Activated CD8-positive, alpha-beta T cell treated with anti-CD3 and anti-CD28 coated beads, Interleukin-2, amount 10 ng/mL, durations not matched to agents 7 days and 5 days (primary cell): ENCODE data around the gene INCENP. TPM values are rescaled to one million over a fixed set of nuclear protein-coding genes. Genes with fewer than 3 reads are reported as not detected.
A peak's percentile ranks its signal among the peaks of the same experiment; 100 is the strongest.

Source experiments
- ATAC-seq: fragments of 150-1000 bp; cut with Tn5 transposase; one replicate; pipeline ENCODE4 v1.10.0; 2021; ENCODE audit warnings: moderate library complexity
- CTCF ChIA-PET: fragments of 350-600 bp; sonication (Branson Sonifier 250); formaldehyde crosslinking; loops from one replicate; lab custom pipeline; 2021; ENCODE audit warnings: antibody characterized with exemption; lab: Charles Lee
- POLR2A ChIA-PET: fragments of 350-600 bp; sonication (Branson Sonifier 250); formaldehyde crosslinking; loops from one replicate; lab custom pipeline; 2021; ENCODE audit warnings: antibody characterized with exemption; lab: Charles Lee
- DNase-seq: peaks from one replicate; pipeline ENCODE4 v3.0.0-alpha.2; 2020
- H3K27ac Mint-ChIP-seq: one replicate; pipeline ENCODE4 v1.8.0; 2021; ENCODE audit warnings: mild to moderate bottlenecking, mixed read lengths
- H3K27me3 Mint-ChIP-seq: one replicate; pipeline ENCODE4 v1.8.0; 2021; ENCODE audit warnings: low read depth, mixed read lengths
- H3K36me3 Mint-ChIP-seq: one replicate; pipeline ENCODE4 v1.8.0; 2021; ENCODE audit warnings: low read depth, mixed read lengths
- H3K4me1 Mint-ChIP-seq: one replicate; pipeline ENCODE4 v1.8.0; 2021; ENCODE audit warnings: low read depth, mixed read lengths
- H3K4me3 Mint-ChIP-seq: one replicate; pipeline ENCODE4 v1.8.0; 2021; ENCODE audit warnings: mild to moderate bottlenecking, mixed read lengths
- H3K9me3 Mint-ChIP-seq: one replicate; pipeline ENCODE4 v1.8.0; 2022; ENCODE audit warnings: mixed read lengths; ENCODE audit not compliant: insufficient read depth
- total RNA-seq, 2 experiments: library from RNA; stranded (reverse); gene quantifications; one replicate each; pipeline ENCODE4 v1.2.3, GENCODE V29; 2021

INCENP gene
- total RNA-seq, 2 experiments from 2014 or later, result 195 to 211 TPM

DNA sequence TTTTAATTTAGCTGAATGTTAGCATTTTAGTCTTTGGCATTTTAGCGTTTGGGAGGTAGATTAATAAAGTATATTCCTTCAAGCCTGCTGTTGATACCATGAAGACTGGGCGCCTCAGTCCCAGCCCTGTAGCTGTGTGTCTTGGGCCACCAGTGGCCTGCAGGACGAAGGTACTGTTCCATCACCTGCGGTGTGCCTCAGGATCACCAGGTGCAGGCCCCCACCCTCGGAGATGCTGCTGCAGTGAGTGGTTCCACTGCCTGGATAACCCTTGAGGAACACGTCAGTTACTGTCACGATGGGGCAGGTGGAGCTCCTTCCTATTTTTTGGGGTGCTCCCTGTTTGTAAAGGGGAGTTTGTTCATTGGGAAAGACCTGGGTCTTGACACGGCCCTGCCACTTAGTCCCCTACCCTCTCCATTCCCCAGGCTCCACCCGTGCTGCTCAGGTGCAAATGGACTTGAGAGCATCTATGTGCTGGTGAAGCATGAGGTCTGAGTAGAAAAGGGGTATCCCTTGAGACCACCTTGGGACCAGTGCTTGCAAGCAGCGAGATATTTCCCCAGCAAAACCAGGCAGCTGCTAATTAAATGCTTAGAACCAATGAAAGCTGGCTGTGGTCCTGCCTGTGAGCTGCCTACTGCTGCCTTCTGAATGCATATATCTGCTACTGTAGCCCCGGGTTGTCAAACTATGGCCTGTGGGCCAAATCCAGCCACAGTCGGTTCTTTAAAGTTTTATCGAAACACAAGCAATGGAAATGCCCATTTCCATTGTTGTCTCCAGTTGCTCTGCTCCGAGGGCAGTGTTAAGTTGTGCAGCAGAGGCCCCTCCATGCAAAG lies 28.7 kb downstream of the INCENP start:
- Mint-ChIP-seq H3K4me1 (no peaks in the 10 kb centered on the region), H3K4me3 (no peak overlapping the region), H3K36me3 (peaks cover 62% of the 10 kb centered on the region), H3K9me3 (no peaks in the 10 kb centered on the region), H3K27ac (no peak overlapping the region), H3K27me3 (no peaks in the 10 kb centered on the region)
- ChIA-PET POLR2A (no interaction called here), CTCF (no interaction called here)
- ATAC-seq (no peak), DNase-seq (no peak)

DNA sequence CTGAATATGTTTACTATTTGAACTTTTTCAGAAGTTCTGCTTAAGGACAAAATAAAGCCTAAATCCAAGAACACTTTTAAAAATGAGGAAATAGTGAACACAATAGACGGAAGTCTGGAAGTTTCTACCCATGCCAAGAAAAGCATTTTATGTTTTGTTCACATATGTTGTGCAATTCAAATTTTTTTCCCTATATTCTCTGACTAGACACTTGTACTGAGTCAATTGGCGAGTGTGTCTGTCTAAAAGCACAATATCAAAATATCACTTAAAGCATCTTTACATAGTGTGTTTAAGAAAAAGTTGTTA lies 29.2 kb downstream of the INCENP start:
- ChIA-PET POLR2A (no interaction called here), CTCF (no interaction called here)
- Mint-ChIP-seq H3K27me3 (no peaks in the 10 kb centered on the region), H3K4me1 (no peaks in the 10 kb centered on the region), H3K27ac (no peak overlapping the region), H3K4me3 (no peak overlapping the region), H3K9me3 (no peaks in the 10 kb centered on the region), H3K36me3 (peaks cover 56% of the 10 kb centered on the region)
- ATAC-seq (no peak), DNase-seq (no peak)

DNA sequence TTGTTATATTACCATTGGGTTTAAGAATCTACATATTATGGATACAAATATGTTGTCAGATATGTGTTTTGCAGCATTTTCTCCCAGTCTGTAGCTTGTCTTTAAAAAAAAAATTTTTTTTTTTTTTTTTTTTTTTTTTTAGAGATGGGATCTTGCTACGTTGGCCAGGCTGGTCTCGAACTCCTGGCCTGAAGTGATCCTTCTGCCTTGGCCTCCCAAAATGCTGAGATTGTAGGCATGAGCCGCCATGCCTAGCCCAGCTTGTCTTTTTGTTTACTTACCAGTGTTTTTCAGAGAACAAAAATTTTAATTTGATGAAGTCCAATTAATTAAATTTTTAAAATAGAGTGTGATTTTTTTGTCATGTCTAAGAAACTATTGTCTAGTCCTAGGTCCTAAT lies 29.8 kb downstream of the INCENP start:
- H3K9me3 Mint-ChIP-seq, result no peaks in the 10 kb centered on the region
- peaks cover 54% of the 10 kb centered on the region for H3K36me3 Mint-ChIP-seq
- H3K27ac Mint-ChIP-seq, result no peak overlapping the region
- no peak overlapping the region for H3K4me3 Mint-ChIP-seq
- DNase-seq (no peak), ATAC-seq (no peak)
- CTCF ChIA-PET, result interaction anchor here (1.6 kb wide), 1 partner anchor 17 kb away, joined by 6 read pairs; no protein-coding TSS in a partner anchor
- POLR2A ChIA-PET, result no interaction called here
- H3K27me3 Mint-ChIP-seq, result peaks cover under 1% of the 10 kb centered on the region
- no peaks in the 10 kb centered on the region for H3K4me1 Mint-ChIP-seq

DNA sequence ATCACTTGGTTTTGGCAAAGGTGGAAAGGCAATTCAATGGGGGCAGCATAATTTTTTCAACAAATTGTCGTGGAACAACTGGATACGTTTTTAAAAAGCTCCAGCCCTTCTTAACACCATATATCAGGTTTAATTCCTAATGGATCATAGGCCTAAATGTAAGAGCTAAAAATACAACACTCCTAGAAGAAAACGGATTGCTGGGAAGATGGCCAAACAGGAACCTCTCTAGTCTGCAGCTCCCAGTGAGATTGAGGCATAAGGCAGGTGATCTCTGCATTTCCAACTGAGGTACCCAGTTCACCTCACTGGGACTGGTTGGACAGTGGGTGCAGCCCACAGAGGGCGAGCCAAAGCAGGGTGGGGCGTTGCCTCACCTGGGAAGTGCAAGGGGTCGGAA lies 33.8 kb downstream of the INCENP start:
- peaks cover 17% of the 10 kb centered on the region for H3K36me3 Mint-ChIP-seq
- ChIA-PET CTCF (interaction anchor here (2.0 kb wide), 1 partner anchor 14 kb away, joined by 5 read pairs; no protein-coding TSS in a partner anchor), POLR2A (interaction anchor here (0.7 kb wide), 1 partner anchor 131 kb away, joined by 3 read pairs; no protein-coding TSS in a partner anchor)

DNA sequence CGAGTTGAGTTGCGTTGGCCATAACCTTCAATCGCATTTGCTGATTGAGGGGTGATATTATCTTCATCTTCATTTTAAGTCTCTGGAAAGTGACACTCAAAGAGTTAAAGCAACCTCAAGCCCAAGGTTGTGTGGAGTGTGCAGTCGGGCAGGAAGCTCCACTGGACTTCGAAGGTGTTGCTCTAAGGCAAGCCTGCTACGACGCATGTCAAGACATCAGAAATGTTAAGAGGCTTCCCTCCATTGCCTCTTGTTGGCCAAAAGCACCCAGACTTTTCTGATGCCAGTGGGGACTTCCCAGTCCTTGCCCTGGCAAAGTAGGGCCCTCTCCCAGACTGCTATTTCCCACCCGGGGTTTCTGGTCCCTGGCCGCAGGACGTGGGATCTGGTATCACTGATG lies 42.6 kb downstream of the INCENP start:
- ATAC-seq, result no peak
- no peak for DNase-seq
- Mint-ChIP-seq H3K4me1 (peaks cover 2% of the 10 kb centered on the region), H3K4me3 (no peak overlapping the region), H3K27ac (no peak overlapping the region), H3K9me3 (no peaks in the 10 kb centered on the region), H3K36me3 (no peaks in the 10 kb centered on the region), H3K27me3 (peaks cover 32% of the 10 kb centered on the region)
- ChIA-PET CTCF (no interaction called here), POLR2A (no interaction called here)

More for the DNA sequence above, 33.8 kb downstream of the INCENP start:
- ATAC-seq (no peak), DNase-seq (no peak)
- Mint-ChIP-seq H3K27ac (no peak overlapping the region), H3K4me3 (no peak overlapping the region), H3K9me3 (no peaks in the 10 kb centered on the region), H3K4me1 (no peaks in the 10 kb centered on the region), H3K27me3 (peaks cover 38% of the 10 kb centered on the region)

DNA sequence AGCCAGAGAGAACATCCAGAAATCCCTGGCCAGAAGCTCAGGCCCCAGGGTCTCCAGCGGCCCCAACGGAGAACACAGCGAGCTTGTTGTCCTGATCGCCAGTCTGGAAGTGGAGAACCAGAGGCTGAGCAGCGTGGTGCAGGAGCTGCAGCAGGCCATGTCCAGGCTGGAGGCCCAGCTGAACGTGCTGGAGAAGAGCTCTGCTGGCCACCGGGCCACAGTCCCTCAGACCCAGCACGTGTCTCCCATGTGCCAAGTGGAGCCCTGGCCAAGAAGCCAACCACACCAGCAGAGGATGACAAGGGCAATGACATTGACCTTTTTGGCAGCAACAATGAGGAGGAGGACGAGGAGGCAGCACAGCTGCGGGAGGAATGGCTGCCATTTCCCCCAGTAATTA lies 45.6 kb downstream of the INCENP start:
- Mint-ChIP-seq H3K36me3 (no peaks in the 10 kb centered on the region), H3K27me3 (peaks cover 28% of the 10 kb centered on the region), H3K4me3 (no peak overlapping the region), H3K9me3 (no peaks in the 10 kb centered on the region), H3K27ac (no peak overlapping the region), H3K4me1 (peaks cover 2% of the 10 kb centered on the region)
- ATAC-seq (no peak), DNase-seq (no peak)
- POLR2A ChIA-PET, result no interaction called here
- CTCF ChIA-PET, result interaction anchor here (1.6 kb wide), 1 partner anchor 38 kb away, joined by 4 read pairs; no protein-coding TSS in a partner anchor

DNA sequence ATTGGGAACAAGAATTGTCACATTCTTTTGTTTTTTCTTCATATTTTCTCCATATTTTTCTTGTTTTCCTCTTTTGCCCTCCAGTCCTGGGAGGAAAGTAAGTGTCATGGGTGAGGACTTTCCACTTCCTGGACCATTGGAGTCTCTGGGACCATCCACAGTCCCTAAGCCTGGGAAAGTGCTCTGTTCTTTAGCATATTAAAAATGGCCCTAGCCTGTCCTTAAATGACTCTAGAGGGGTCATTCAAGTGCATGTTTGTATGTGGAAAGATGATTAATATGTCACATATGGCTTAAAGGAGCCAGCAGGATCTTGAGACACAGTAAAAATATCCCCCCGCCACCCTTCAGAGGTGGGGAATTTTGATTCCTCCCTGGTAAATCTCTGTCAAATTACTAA lies 46.1 kb downstream of the INCENP start:
- Mint-ChIP-seq H3K4me1 (peaks cover 2% of the 10 kb centered on the region), H3K27me3 (peaks cover 31% of the 10 kb centered on the region), H3K27ac (no peak overlapping the region), H3K4me3 (no peak overlapping the region), H3K36me3 (no peaks in the 10 kb centered on the region), H3K9me3 (no peaks in the 10 kb centered on the region)
- POLR2A ChIA-PET, result no interaction called here
- CTCF ChIA-PET, result interaction anchor here (1.0 to 3.2 kb wide), 6 partner anchors 16 to 208 kb away, joined by 3 to 27 read pairs (median 6); no protein-coding TSS in a partner anchor
- ATAC-seq, result no peak
- no peak for DNase-seq

DNA sequence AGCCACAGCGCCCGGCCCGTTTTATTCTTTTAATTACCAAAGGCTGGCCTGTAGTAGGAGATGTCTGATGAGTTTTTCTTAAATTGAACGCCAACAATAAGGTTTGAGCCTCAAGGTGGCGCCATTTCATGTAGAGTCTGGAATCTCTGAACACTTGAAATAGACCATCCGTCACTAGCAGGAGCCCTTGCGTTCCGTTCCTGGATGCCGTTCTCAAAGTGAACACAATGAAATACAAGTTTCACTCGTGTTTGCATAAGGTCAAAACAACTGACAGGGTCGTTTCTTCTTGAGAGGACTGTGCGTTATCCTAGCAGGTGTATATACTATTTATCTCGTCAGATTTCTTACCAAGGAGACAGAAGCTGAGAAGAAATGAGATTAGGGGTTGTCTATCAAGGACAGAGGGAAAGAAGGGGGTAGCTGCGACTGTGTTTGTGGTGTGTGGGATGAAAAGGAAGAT lies 47.5 kb downstream of the INCENP start:
- Mint-ChIP-seq H3K36me3 (no peaks in the 10 kb centered on the region), H3K4me1 (peaks cover 2% of the 10 kb centered on the region), H3K4me3 (no peak overlapping the region), H3K27me3 (peaks cover 27% of the 10 kb centered on the region), H3K27ac (no peak overlapping the region), H3K9me3 (no peaks in the 10 kb centered on the region)
- POLR2A ChIA-PET, result no interaction called here
- peak; percentile 80 for ATAC-seq
- CTCF ChIA-PET, result interaction anchor here (0.6 to 3.2 kb wide), 24 partner anchors 9 to 374 kb away, joined by 3 to 27 read pairs (median 3); partner anchors contain the start of genes INCENP and SCGB1D2
- DNase-seq, result peak; percentile 86

DNA sequence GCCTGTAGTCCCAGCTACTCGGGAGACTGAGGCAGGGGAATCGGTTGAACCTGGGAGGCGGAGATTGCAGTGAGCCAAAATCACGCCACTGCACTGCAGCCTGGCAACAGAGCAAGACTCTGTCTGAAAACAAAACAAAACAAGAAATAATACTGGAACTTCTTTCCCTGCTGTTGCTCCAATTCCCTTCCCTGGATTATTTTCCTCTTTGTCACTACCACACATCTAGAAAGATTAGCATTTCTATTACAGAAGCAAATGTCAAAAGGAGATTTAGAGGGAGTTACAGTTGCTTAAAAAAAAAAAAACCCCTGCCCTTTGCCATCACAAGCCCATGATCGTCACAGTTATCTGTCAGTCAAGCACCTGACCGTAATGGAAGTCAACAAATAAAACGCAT lies 48.5 kb downstream of the INCENP start:
- Mint-ChIP-seq H3K27ac (no peak overlapping the region), H3K9me3 (no peaks in the 10 kb centered on the region), H3K4me3 (no peak overlapping the region), H3K4me1 (peaks cover 2% of the 10 kb centered on the region), H3K27me3 (peaks cover 29% of the 10 kb centered on the region), H3K36me3 (no peaks in the 10 kb centered on the region)
- CTCF ChIA-PET, result interaction anchor here (0.8 to 3.2 kb wide), 13 partner anchors 8 to 274 kb away, joined by 3 to 27 read pairs (median 3); partner anchors contain the start of gene SCGB1D2
- ATAC-seq (no peak), DNase-seq (no peak)
- POLR2A ChIA-PET, result no interaction called here

DNA sequence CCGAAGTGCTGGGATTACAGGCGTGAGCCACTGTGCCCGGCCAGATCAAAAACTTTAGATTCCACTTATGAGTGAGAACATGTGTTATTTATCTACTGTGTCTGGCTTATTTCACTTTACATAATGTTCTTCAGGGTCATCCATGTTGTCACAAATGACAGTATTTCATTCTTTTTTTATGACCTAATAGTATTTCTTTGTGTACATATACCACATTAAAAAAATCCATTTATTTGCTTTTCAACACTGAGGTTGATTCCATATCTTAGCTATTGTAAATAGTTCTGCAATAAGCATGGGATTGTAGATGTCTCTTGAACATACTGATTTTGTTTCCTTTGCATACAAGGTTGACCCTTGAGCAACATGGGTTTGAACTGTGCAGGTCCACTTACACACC lies 53.0 kb downstream of the INCENP start:
- no peaks in the 10 kb centered on the region for H3K4me1 Mint-ChIP-seq
- no peak for ATAC-seq
- ChIA-PET CTCF (no interaction called here), POLR2A (no interaction called here)
- no peak overlapping the region for H3K27ac Mint-ChIP-seq
- no peaks in the 10 kb centered on the region for H3K36me3 Mint-ChIP-seq
- DNase-seq, result no peak
- peaks cover 17% of the 10 kb centered on the region for H3K27me3 Mint-ChIP-seq
- no peaks in the 10 kb centered on the region for H3K9me3 Mint-ChIP-seq
- no peak overlapping the region for H3K4me3 Mint-ChIP-seq

DNA sequence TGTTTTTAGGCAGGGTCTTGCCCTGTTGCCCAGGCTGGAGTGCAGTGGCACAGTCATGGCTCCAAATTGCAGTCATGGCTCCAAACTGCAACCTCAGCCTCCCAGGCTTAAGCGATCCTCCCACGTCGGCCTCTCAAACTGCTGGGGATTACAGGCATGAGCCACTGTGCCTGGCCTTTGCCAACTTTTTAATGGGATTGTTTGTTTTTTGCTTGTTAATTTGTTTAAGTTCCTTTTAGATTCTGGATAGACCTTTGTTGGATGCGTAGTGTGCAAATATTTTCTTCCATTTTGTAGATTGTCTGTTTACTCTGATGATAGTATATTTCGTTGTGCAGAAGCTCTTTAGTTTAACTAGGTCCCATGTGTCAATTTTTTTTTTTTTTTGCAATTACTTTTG lies 56.2 kb downstream of the INCENP start:
- ChIA-PET CTCF (interaction anchor here (1.4 kb wide), 1 partner anchor 8 kb away, joined by 6 read pairs; no protein-coding TSS in a partner anchor), POLR2A (interaction anchor here (0.6 kb wide), 1 partner anchor 133 kb away, joined by 3 read pairs; no protein-coding TSS in a partner anchor)
- peaks cover 17% of the 10 kb centered on the region for H3K27me3 Mint-ChIP-seq
- H3K9me3 Mint-ChIP-seq, result no peaks in the 10 kb centered on the region
- H3K4me1 Mint-ChIP-seq, result no peaks in the 10 kb centered on the region
- H3K36me3 Mint-ChIP-seq, result no peaks in the 10 kb centered on the region
- H3K27ac Mint-ChIP-seq, result no peak overlapping the region
- no peak overlapping the region for H3K4me3 Mint-ChIP-seq
- ATAC-seq, result no peak
- DNase-seq, result no peak

DNA sequence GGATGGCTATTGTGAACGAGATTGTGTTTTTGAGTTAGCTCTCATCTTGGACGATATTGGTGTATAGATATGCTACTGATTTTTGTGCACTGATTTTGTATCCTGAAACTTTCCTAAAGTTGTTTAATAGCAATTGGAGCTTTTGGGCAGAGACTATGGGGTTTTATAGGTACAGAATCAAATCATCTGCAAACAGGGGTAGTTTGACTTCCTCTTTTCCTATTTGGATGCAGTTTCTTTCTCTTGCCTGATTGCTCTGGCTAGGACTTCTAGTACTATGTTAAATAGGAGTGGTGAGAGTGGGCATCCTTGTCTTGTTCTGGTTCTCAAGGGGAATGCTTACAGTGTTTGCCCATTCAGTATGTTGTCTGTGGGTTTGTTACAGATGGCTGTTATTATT lies 57.3 kb downstream of the INCENP start:
- CTCF ChIA-PET, result interaction anchor here (0.6 to 1.4 kb wide), 2 partner anchors 9 to 36 kb away, joined by 3 to 6 read pairs; no protein-coding TSS in a partner anchor
- no peaks in the 10 kb centered on the region for H3K4me1 Mint-ChIP-seq
- peaks cover 18% of the 10 kb centered on the region for H3K27me3 Mint-ChIP-seq
- H3K27ac Mint-ChIP-seq, result no peak overlapping the region
- POLR2A ChIA-PET, result no interaction called here
- H3K9me3 Mint-ChIP-seq, result no peaks in the 10 kb centered on the region
- no peak overlapping the region for H3K4me3 Mint-ChIP-seq
- ATAC-seq (no peak), DNase-seq (no peak)
- no peaks in the 10 kb centered on the region for H3K36me3 Mint-ChIP-seq
